Measurements from ENCODE around the gene VEZF1. TPM values are rescaled to one million over a fixed set of nuclear protein-coding genes. Genes with fewer than 3 reads are reported as not detected.

Gene VEZF1, protein sequence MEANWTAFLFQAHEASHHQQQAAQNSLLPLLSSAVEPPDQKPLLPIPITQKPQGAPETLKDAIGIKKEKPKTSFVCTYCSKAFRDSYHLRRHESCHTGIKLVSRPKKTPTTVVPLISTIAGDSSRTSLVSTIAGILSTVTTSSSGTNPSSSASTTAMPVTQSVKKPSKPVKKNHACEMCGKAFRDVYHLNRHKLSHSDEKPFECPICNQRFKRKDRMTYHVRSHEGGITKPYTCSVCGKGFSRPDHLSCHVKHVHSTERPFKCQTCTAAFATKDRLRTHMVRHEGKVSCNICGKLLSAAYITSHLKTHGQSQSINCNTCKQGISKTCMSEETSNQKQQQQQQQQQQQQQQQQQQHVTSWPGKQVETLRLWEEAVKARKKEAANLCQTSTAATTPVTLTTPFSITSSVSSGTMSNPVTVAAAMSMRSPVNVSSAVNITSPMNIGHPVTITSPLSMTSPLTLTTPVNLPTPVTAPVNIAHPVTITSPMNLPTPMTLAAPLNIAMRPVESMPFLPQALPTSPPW
- polyA plus RNA-seq (2013, experiment 1 of 4) = 87.5 TPM
- 94.7 TPM for polyA plus RNA-seq (2013, experiment 2 of 4)
- 92.3 TPM for polyA plus RNA-seq (2013, experiment 3 of 4)
- 95.9 TPM for polyA plus RNA-seq (2013, experiment 4 of 4)

DNA sequence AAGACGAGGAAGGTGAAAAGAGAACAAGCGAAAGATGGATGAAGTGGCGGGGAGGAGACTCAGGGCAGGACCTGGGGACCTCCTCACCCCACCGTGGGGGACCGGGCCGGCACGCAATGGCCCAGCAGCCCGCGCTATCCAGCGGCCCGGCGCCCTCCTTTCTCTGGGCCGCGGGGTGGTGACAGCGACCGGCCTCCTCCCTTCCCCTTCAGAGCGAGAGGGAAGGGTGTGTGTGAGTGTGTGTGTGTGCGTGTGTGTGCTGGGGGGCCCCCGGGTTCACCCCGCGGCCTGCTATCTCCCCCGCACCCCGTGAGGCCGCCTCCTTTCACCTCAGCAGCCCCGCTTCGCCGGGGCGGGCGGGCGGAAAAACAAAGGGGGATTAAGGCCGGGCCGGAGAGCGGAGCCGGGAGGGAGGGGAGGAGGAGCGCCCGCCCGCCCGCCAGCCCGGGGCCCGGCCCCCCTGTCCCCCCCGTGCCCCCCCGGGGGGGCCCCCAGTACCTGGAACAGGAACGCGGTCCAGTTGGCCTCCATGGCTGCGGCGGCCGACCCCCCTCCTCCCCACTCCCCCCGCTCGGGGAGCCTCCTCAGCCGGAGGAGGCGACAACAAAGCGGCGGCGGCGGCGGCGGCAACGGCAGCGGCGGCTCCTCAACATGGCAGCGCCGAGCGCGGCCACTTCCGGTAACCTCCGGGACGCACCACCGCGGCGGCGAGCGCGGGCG lies at the start of gene VEZF1:
VEZF1 (minus strand) TSS at position 674 of the 720 bp plus-strand sequence; CDS start at position 531, 143 bp downstream.
- H3K4me1 ChIP-seq (ENCODE audit: control insufficient read depth, insufficient read depth, low read length) = peaks cover 24% of the 10 kb centered on the region
- no peaks in the 10 kb centered on the region for H3K27me3 ChIP-seq (ENCODE audit: control insufficient read depth, insufficient read depth, low read length, poor library complexity, severe bottlenecking)
- peaks cover 5% of the 10 kb centered on the region for H3K36me3 ChIP-seq (ENCODE audit: control insufficient read depth, insufficient read depth, low read length)
- peak within 1 kb of the TSS; percentile 92 for H3K4me3 ChIP-seq (ENCODE audit: insufficient read depth, low read depth, low read length)
- 0 to 1% methylated on average over 70 to 72 of the region's 74 CpGs for WGBS, 2 experiments
- H3K9me3 ChIP-seq (ENCODE audit: control insufficient read depth, low read length) = no peaks in the 10 kb centered on the region
- H3K27ac ChIP-seq (ENCODE audit: insufficient read depth, low read depth, low read length, poor library complexity, severe bottlenecking) = peak within 1 kb of the TSS; percentile 96

DNA sequence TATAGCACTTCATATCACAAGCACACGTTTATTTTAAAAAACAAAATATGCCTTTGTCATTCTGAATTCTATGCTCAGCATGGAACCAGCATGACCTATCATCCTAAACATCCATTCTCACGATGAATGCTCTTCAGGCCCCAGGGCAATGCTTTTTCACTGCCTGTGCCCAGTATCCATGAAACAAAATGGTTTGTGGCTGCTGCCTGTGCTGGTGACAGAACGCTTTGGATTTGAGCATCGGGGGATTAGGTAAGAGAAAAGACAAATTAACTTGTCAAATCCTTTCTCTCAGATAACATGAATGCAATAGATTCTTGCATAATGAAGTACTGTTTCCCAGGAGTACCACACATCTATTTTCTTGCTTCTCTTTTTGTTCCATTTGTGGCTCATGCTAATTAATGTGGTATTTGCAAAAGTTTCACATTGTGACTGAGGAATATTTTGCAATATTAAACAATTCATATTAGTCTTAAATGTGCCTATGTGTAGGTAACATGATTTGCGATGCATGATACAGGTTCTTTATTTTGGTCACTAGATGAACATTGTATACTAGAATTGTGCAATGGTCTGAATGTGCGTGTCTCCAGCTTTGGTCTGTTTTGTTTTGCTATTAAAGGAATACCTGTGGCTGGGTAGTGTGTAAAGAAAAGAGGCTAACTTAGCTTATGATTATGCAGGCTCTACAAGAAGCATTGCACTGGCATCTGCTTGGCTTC lies 44.8 kb upstream of the VEZF1 start:
- Histone ChIP-seq H3K27me3 (ENCODE audit: control insufficient read depth, insufficient read depth, low read length, poor library complexity, severe bottlenecking) (no peaks in the 10 kb centered on the region), H3K27ac (ENCODE audit: insufficient read depth, low read depth, low read length, poor library complexity, severe bottlenecking) (peak overlapping the region; percentile 16), H3K36me3 (ENCODE audit: control insufficient read depth, insufficient read depth, low read length) (no peaks in the 10 kb centered on the region), H3K4me3 (ENCODE audit: insufficient read depth, low read depth, low read length) (no peak overlapping the region), H3K4me1 (ENCODE audit: control insufficient read depth, insufficient read depth, low read length) (peaks cover 19% of the 10 kb centered on the region), H3K9me3 (ENCODE audit: control insufficient read depth, low read length) (no peaks in the 10 kb centered on the region)
- WGBS, 2 experiments = 37 to 47% methylated on average over 6 of the region's 6 CpGs

DNA sequence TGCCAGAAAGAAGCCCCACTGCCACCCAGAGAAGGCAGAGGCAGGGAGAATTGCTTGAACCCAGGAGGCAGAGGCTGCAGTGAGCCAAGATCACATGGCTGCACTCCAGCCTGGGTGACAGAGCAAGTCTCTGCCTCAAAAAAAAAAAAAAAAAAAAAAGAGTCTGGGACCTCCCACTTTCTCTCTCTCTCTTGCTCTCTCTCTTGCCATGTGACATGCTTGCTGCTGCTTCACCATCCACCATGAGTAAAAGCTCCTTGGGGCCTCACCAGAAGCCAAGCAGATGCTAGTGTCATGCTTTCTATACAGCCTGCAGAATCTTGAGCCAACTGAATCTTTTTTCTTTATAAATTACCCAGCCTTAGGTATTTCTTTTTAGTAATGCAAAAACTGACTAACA lies 40.5 kb upstream of the VEZF1 start:
- peaks cover 16% of the 10 kb centered on the region for H3K4me1 ChIP-seq (ENCODE audit: control insufficient read depth, insufficient read depth, low read length)
- no peaks in the 10 kb centered on the region for H3K36me3 ChIP-seq (ENCODE audit: control insufficient read depth, insufficient read depth, low read length)
- no peaks in the 10 kb centered on the region for H3K9me3 ChIP-seq (ENCODE audit: control insufficient read depth, low read length)
- H3K27ac ChIP-seq (ENCODE audit: insufficient read depth, low read depth, low read length, poor library complexity, severe bottlenecking) = no peak overlapping the region
- no peak overlapping the region for H3K4me3 ChIP-seq (ENCODE audit: insufficient read depth, low read depth, low read length)
- no peaks in the 10 kb centered on the region for H3K27me3 ChIP-seq (ENCODE audit: control insufficient read depth, insufficient read depth, low read length, poor library complexity, severe bottlenecking)

DNA sequence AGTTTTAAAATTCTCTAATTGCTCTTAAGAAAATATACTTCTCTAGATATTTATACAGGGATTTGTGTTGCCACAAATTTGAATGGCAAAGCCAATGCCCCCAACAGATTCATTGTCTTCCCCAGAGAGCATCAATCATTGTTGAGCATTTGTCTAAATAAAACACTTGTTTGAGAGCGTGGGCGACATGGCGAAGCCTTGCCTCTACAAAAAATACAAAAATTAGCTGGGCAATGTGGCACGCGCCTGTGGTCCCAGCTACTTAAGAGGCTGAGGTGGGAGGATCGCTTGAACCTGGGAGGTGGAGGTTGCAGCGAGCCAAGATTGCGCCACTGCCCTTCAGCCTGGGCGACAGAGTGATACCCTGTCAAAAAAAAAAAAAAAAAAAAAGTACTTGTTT lies 32.3 kb upstream of the VEZF1 start:
- 74 to 85% methylated on average over 9 of the region's 9 CpGs for WGBS, 2 experiments
- no peaks in the 10 kb centered on the region for H3K36me3 ChIP-seq (ENCODE audit: control insufficient read depth, insufficient read depth, low read length)
- H3K4me3 ChIP-seq (ENCODE audit: insufficient read depth, low read depth, low read length) = no peak overlapping the region
- peaks cover 10% of the 10 kb centered on the region for H3K4me1 ChIP-seq (ENCODE audit: control insufficient read depth, insufficient read depth, low read length)
- no peaks in the 10 kb centered on the region for H3K27me3 ChIP-seq (ENCODE audit: control insufficient read depth, insufficient read depth, low read length, poor library complexity, severe bottlenecking)
- no peaks in the 10 kb centered on the region for H3K9me3 ChIP-seq (ENCODE audit: control insufficient read depth, low read length)
- H3K27ac ChIP-seq (ENCODE audit: insufficient read depth, low read depth, low read length, poor library complexity, severe bottlenecking) = no peak overlapping the region

DNA sequence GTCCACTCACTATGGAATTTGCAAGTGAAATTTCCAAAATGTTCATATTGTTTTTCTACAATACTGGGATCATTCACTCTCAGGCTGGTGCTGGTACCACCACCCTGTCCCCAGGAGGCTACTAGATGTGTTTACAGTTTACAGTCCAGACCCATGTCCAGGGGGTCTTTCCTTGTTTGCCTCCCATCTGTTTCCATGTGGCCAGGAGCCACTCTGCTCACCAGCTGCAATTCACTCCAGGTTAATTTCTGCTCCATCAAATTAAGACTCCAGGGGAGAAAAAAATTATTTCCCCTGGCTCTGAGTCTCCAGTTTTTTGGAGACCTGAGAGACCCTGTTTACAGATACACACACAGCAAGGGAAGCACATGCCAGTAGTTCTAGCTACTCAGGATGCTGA lies 31.5 kb upstream of the VEZF1 start:
- Histone ChIP-seq H3K9me3 (ENCODE audit: control insufficient read depth, low read length) (no peaks in the 10 kb centered on the region), H3K4me1 (ENCODE audit: control insufficient read depth, insufficient read depth, low read length) (peaks cover 10% of the 10 kb centered on the region), H3K36me3 (ENCODE audit: control insufficient read depth, insufficient read depth, low read length) (no peaks in the 10 kb centered on the region), H3K27ac (ENCODE audit: insufficient read depth, low read depth, low read length, poor library complexity, severe bottlenecking) (no peak overlapping the region), H3K27me3 (ENCODE audit: control insufficient read depth, insufficient read depth, low read length, poor library complexity, severe bottlenecking) (no peaks in the 10 kb centered on the region), H3K4me3 (ENCODE audit: insufficient read depth, low read depth, low read length) (no peak overlapping the region)

DNA sequence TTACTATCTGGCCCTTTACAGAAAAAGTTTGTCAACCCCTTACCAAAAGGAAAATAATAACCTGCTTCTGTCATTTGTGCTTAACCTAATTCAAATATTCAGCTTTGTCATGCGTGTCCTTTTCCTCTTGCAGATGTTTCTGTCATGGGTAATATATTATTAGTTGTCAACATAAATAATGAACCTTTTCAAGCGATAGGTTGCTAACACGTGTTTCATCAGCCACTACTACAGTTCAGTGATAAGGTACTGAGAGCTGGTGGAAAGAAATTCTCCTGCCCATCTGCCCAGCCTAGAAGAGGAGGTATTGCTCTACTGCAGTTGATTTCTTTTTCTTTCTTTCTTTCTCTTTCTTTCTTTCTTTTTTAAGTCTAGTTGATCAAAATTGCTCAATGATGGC lies 31.0 kb upstream of the VEZF1 start:
- no peaks in the 10 kb centered on the region for H3K9me3 ChIP-seq (ENCODE audit: control insufficient read depth, low read length)
- WGBS, 2 experiments = 91 to 100% methylated on average over 2 to 3 of the region's 3 CpGs
- no peak overlapping the region for H3K27ac ChIP-seq (ENCODE audit: insufficient read depth, low read depth, low read length, poor library complexity, severe bottlenecking)
- peaks cover 10% of the 10 kb centered on the region for H3K4me1 ChIP-seq (ENCODE audit: control insufficient read depth, insufficient read depth, low read length)
- H3K27me3 ChIP-seq (ENCODE audit: control insufficient read depth, insufficient read depth, low read length, poor library complexity, severe bottlenecking) = no peaks in the 10 kb centered on the region
- no peaks in the 10 kb centered on the region for H3K36me3 ChIP-seq (ENCODE audit: control insufficient read depth, insufficient read depth, low read length)
- H3K4me3 ChIP-seq (ENCODE audit: insufficient read depth, low read depth, low read length) = no peak overlapping the region

DNA sequence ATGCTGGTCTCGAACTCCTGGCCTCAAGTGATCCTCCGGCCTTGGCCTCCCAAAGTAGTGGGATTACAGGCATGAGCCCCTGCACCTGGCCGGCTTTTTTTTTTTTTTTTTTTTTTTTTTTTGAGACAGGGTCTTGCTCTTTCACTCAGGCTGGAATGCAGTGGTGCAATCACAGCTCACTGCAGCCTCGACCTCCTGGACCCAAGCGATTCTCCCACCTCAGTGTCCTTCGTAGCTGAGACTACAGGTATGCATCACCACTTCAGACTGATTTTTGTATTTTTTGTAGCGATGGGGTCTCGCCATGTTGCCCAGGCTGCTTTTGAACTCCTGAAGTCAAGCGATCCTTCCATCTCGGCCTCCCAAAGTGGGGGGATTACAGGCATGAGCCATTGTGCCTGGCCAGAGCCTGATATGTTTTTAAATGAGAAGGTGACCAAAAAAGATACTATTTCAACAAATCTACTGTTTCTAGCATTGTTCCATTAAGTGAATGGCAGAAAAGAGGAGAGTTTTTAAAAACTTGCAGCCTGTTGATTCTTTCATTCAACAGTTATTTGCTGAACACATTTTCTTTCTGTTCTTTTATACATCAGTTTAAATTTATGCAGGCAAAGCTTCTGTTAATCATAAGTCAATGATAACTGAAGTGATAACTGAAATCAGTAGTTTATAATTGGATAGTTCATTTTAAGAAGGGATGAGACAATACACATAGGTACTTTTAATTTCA lies 22.2 kb upstream of the VEZF1 start:
- Histone ChIP-seq H3K4me1 (ENCODE audit: control insufficient read depth, insufficient read depth, low read length) (peaks cover 3% of the 10 kb centered on the region), H3K4me3 (ENCODE audit: insufficient read depth, low read depth, low read length) (no peak overlapping the region), H3K36me3 (ENCODE audit: control insufficient read depth, insufficient read depth, low read length) (no peaks in the 10 kb centered on the region), H3K9me3 (ENCODE audit: control insufficient read depth, low read length) (no peaks in the 10 kb centered on the region), H3K27me3 (ENCODE audit: control insufficient read depth, insufficient read depth, low read length, poor library complexity, severe bottlenecking) (no peaks in the 10 kb centered on the region), H3K27ac (ENCODE audit: insufficient read depth, low read depth, low read length, poor library complexity, severe bottlenecking) (no peak overlapping the region)
- WGBS, 2 experiments = 94 to 96% methylated on average over 10 of the region's 10 CpGs

DNA sequence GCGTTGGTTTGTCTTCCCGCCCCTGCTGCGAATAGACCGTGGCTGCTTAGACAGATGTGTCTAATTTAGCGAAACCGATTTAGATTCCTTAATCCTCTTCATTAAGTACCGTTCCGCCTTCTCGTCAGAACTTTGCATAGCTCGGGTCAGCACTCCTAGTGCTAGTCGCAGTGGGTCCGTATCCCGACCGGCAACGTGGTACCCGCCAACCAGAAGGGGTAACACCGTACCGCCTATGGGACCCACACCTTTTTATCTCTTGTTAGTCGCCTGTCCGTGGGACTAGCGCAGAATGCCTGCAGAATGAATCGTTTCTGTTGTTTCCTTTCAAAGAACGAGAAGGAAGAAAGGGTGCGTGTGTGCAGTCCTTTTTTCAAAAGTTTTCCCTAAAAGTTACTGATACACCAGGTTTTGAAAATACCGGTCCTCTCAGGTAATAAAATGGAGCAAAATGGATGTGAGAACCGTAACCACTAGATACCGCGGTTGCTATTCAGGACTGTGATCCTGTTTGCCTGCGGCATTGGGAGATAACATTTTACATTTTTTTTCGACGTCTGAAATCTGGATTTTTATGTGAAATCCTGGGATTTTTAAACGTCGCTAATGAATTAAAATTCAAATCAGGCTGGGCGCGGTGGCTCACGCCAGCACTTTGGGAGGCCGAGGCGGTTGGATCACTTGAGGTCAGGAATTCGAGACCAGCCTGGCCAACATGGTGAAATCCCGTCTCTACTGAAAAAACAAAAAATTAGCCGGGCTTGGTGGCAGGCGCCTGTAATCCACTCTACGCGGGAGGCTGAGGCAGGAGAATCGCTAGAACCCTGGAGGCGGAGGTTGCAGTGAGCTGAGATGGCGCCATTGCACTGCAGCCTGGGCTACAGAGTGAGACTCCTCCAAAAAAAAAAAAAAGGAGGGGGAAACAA lies 20.0 kb upstream of the VEZF1 start:
- 41 to 43% methylated on average over 47 of the region's 47 CpGs for WGBS, 2 experiments
- no peaks in the 10 kb centered on the region for H3K27me3 ChIP-seq (ENCODE audit: control insufficient read depth, insufficient read depth, low read length, poor library complexity, severe bottlenecking)
- peak overlapping the region; percentile 92 for H3K4me3 ChIP-seq (ENCODE audit: insufficient read depth, low read depth, low read length)
- H3K27ac ChIP-seq (ENCODE audit: insufficient read depth, low read depth, low read length, poor library complexity, severe bottlenecking) = peak overlapping the region; percentile 98
- H3K4me1 ChIP-seq (ENCODE audit: control insufficient read depth, insufficient read depth, low read length) = peaks cover 19% of the 10 kb centered on the region
- peaks cover 16% of the 10 kb centered on the region for H3K36me3 ChIP-seq (ENCODE audit: control insufficient read depth, insufficient read depth, low read length)
- H3K9me3 ChIP-seq (ENCODE audit: control insufficient read depth, low read length) = no peaks in the 10 kb centered on the region
